OCI-LY3 (cell line): ENCODE data around the gene NTN4.

Experiments used
- CTCF ChIP-seq: fragments of 200-600, 300-600 bp; sonication (generic); IDR thresholded peaks from 2 replicates; pipeline ENCODE4 v1.5.1; 2014; ENCODE audit warnings: antibody characterized with exemption, low read length, low read depth
- EZH2phosphoT487 ChIP-seq: fragments of 200-600 bp; shearing (Covaris generic); IDR thresholded peaks from 2 replicates; pipeline ENCODE4 v1.6.1; 2018; ENCODE audit warnings: antibody characterized with exemption, mixed run types, low read depth

- TF ChIP-seq CTCF (no peak), EZH2phosphoT487 (no peak)
These were observed 22.9 kb downstream of the NTN4 start for GRCh38 chr12:95767703-95768102.
